ENCODE measurements around the gene SYP.

DNA sequence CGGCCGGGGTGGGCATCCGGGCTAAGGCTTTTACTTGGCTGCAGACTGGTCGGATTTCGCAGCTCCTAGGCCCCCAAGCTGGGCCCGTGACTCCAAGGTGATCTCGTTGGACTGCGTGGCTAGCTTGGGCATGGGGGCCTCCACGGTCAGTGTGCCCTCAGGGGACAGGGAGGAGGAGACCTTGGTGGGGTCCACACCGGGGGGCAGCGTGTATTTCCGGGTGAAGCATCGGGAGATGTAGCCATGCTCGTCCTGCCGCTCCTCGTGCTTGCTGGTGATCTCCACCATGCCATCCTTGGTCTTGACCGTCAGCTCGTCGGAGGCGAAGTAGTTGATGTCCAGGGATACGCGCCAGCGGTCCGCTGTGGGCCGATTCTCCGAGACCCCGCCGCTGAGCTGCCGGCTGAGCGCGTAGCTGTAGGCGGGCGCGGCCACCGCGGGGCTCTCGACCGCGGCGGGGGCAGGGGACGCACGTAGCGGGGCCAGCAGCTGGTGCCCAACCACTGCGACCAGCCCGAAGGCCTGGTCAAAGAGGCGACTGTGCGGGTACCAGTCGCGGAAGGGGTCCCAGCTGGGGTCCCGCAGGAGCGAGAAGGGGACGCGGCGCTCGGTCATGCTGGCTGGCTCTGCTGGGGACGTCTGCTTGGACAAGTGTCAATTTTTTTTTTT lies 34.0 kb upstream of the SYP start:
- TF ChIP-seq, protein P1, sequence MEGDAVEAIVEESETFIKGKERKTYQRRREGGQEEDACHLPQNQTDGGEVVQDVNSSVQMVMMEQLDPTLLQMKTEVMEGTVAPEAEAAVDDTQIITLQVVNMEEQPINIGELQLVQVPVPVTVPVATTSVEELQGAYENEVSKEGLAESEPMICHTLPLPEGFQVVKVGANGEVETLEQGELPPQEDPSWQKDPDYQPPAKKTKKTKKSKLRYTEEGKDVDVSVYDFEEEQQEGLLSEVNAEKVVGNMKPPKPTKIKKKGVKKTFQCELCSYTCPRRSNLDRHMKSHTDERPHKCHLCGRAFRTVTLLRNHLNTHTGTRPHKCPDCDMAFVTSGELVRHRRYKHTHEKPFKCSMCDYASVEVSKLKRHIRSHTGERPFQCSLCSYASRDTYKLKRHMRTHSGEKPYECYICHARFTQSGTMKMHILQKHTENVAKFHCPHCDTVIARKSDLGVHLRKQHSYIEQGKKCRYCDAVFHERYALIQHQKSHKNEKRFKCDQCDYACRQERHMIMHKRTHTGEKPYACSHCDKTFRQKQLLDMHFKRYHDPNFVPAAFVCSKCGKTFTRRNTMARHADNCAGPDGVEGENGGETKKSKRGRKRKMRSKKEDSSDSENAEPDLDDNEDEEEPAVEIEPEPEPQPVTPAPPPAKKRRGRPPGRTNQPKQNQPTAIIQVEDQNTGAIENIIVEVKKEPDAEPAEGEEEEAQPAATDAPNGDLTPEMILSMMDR (IDR thresholded peaks at IDR 0.05): no peak
- TF ChIP-seq POLR2A (IDR thresholded peaks at IDR 0.05): no peak
